ENCODE measurements around the gene MTHFD1L.

- TF ChIP-seq EZH2 (IDR thresholded peaks at IDR 0.05; ENCODE audit: borderline replicate concordance, low read length) (no peak), CTCF (conservative IDR thresholded peaks at IDR 0.05 in 1 of 2, IDR thresholded peaks at IDR 0.05 in 1 of 2; ENCODE audit: extremely low read depth in 1 of 2, insufficient read depth in 1 of 2, low read depth in 1 of 2, low read length in 2 of 2) (no peak)
Measured at GRCh38 chr6:150875841-150876240, 10.3 kb downstream of the MTHFD1L start.

Measured in mammary epithelial cell (primary cell).